Activated T-helper 2 cell treated with anti-CD3 and anti-CD28 coated beads, Interferon-gamma antibody, Interleukin-2, Interleukin-4, amounts not matched to agents 10 μg/mL and 5 μg/mL and 100 μg/mL, durations not matched to agents 14 hours and 24 hours and 36 hours (primary cell): Measurements from ENCODE around the gene FNDC5. TPM values are rescaled to one million over a fixed set of nuclear protein-coding genes. Genes with fewer than 3 reads are reported as not detected.

Source experiments
- DNase-seq: peaks from one replicate; pipeline ENCODE4 v3.0.0; 2021; ENCODE audit warnings: low spot score
- H3K27ac Mint-ChIP-seq: one replicate; pipeline ENCODE4 v1.8.0; 2021; ENCODE audit warnings: mixed read lengths
- H3K27me3 Mint-ChIP-seq: one replicate; pipeline ENCODE4 v1.8.0; 2021; ENCODE audit warnings: low read depth, mixed read lengths
- H3K36me3 Mint-ChIP-seq: one replicate; pipeline ENCODE4 v1.8.0; 2021; ENCODE audit warnings: low read depth, mixed read lengths
- H3K4me1 Mint-ChIP-seq: one replicate; pipeline ENCODE4 v1.8.0; 2021; ENCODE audit warnings: low read depth, mixed read lengths
- H3K4me3 Mint-ChIP-seq: one replicate; pipeline ENCODE4 v1.8.0; 2021; ENCODE audit warnings: low read depth, mild to moderate bottlenecking, moderate library complexity, mixed read lengths
- H3K9me3 Mint-ChIP-seq: one replicate; pipeline ENCODE4 v1.8.0; 2021; ENCODE audit warnings: mixed read lengths
- intact Hi-C: fragments of 100-400 bp; cut with micrococcal nuclease; formaldehyde crosslinking; loops from one replicate; pipeline ENCODE4 v1.15.1; 2023
- total RNA-seq: library from RNA; stranded (reverse); gene quantifications from 2 replicates; pipeline ENCODE4 v1.2.3, GENCODE V29; 2022

FNDC5 gene
- total RNA-seq, 1 donor from 2014 or later: not detected

- DNase-seq: no peak
- Mint-ChIP-seq H3K36me3 (peaks cover 8% of the 10 kb centered on the region), H3K27me3 (peaks cover 42% of the 10 kb centered on the region), H3K27ac (no peak overlapping the region), H3K4me1 (peaks cover 9% of the 10 kb centered on the region), H3K4me3 (no peak overlapping the region), H3K9me3 (no peaks in the 10 kb centered on the region)
- intact Hi-C loops: loop anchor here (2.0 kb wide), 1 partner anchor 161 kb away; no protein-coding TSS in a partner anchor
These were observed 2.8 kb upstream of the FNDC5 start for GRCh38 chr1:32873484-32873883.

GRCh38 chr1:32872192-32872460, 1.4 kb upstream of the FNDC5 start:
- H3K4me3 Mint-ChIP-seq: no peak overlapping the region
- H3K36me3 Mint-ChIP-seq: peaks cover 11% of the 10 kb centered on the region
- intact Hi-C loops: loop anchor here (2.0 kb wide), 1 partner anchor 159 kb away; no protein-coding TSS in a partner anchor
- DNase-seq: no peak
- H3K27me3 Mint-ChIP-seq: peaks cover 40% of the 10 kb centered on the region
- H3K4me1 Mint-ChIP-seq: peaks cover 9% of the 10 kb centered on the region
- H3K9me3 Mint-ChIP-seq: no peaks in the 10 kb centered on the region
- no peak overlapping the region for H3K27ac Mint-ChIP-seq

GRCh38 chr1:32871364-32872191, 866 bp upstream of the FNDC5 start:
- Mint-ChIP-seq H3K4me3 (peak overlapping the region; percentile 51), H3K9me3 (no peaks in the 10 kb centered on the region), H3K4me1 (peaks cover 6% of the 10 kb centered on the region), H3K36me3 (peaks cover 12% of the 10 kb centered on the region), H3K27me3 (peaks cover 40% of the 10 kb centered on the region), H3K27ac (no peak overlapping the region)
- intact Hi-C loops: loop anchor here (2.0 kb wide), 1 partner anchor 159 kb away; no protein-coding TSS in a partner anchor
- DNase-seq: no peak

GRCh38 chr1:32869923-32870614, 643 bp downstream of the FNDC5 start:
- DNase-seq: no peak

GRCh38 chr1:32868806-32869455, 1.8 kb downstream of the FNDC5 start:
- Mint-ChIP-seq H3K36me3 (peaks cover 22% of the 10 kb centered on the region), H3K4me3 (no peak overlapping the region), H3K4me1 (peaks cover 5% of the 10 kb centered on the region), H3K27me3 (peaks cover 30% of the 10 kb centered on the region), H3K9me3 (no peaks in the 10 kb centered on the region), H3K27ac (no peak overlapping the region)
- intact Hi-C loops: no loop called here
- DNase-seq: no peak

More at GRCh38 chr1:32869923-32870614, 643 bp downstream of the FNDC5 start:
- Mint-ChIP-seq H3K27me3 (peaks cover 34% of the 10 kb centered on the region), H3K4me1 (peaks cover 5% of the 10 kb centered on the region), H3K36me3 (peaks cover 15% of the 10 kb centered on the region), H3K9me3 (no peaks in the 10 kb centered on the region), H3K4me3 (peak overlapping the region; percentile 55), H3K27ac (no peak overlapping the region)
- intact Hi-C loops: no loop called here

GRCh38 chr1:32868085-32868484, 2.6 kb downstream of the FNDC5 start:
- DNase-seq: no peak
- Mint-ChIP-seq H3K27me3 (peaks cover 30% of the 10 kb centered on the region), H3K9me3 (no peaks in the 10 kb centered on the region), H3K27ac (no peak overlapping the region), H3K4me3 (no peak overlapping the region), H3K36me3 (peaks cover 22% of the 10 kb centered on the region), H3K4me1 (peaks cover 5% of the 10 kb centered on the region)
- intact Hi-C loops: no loop called here

GRCh38 chr1:32867671-32868070, 3.0 kb downstream of the FNDC5 start:
- no peak overlapping the region for H3K4me3 Mint-ChIP-seq
- intact Hi-C loops: no loop called here

GRCh38 chr1:32867151-32867550, 3.6 kb downstream of the FNDC5 start:
- no peak for DNase-seq
- Mint-ChIP-seq H3K27me3 (peaks cover 25% of the 10 kb centered on the region), H3K4me3 (no peak overlapping the region)

More at GRCh38 chr1:32867671-32868070, 3.0 kb downstream of the FNDC5 start:
- DNase-seq: no peak
- peaks cover 25% of the 10 kb centered on the region for H3K36me3 Mint-ChIP-seq
- H3K9me3 Mint-ChIP-seq: no peaks in the 10 kb centered on the region
- H3K27me3 Mint-ChIP-seq: peaks cover 28% of the 10 kb centered on the region
- H3K27ac Mint-ChIP-seq: no peak overlapping the region
- peaks cover 5% of the 10 kb centered on the region for H3K4me1 Mint-ChIP-seq

GRCh38 chr1:32865639-32866405, 4.9 kb downstream of the FNDC5 start:
- Mint-ChIP-seq H3K36me3 (peaks cover 36% of the 10 kb centered on the region), H3K9me3 (no peaks in the 10 kb centered on the region), H3K4me1 (peaks cover 2% of the 10 kb centered on the region), H3K27ac (no peak overlapping the region), H3K27me3 (peaks cover 14% of the 10 kb centered on the region), H3K4me3 (no peak overlapping the region)
- no peak for DNase-seq
- intact Hi-C loops: no loop called here

More at GRCh38 chr1:32867151-32867550, 3.6 kb downstream of the FNDC5 start:
- H3K27ac Mint-ChIP-seq: no peak overlapping the region
- H3K9me3 Mint-ChIP-seq: no peaks in the 10 kb centered on the region
- intact Hi-C loops: no loop called here
- peaks cover 5% of the 10 kb centered on the region for H3K4me1 Mint-ChIP-seq
- peaks cover 28% of the 10 kb centered on the region for H3K36me3 Mint-ChIP-seq

- Mint-ChIP-seq H3K36me3 (peaks cover 33% of the 10 kb centered on the region), H3K27me3 (peaks cover 7% of the 10 kb centered on the region), H3K4me1 (no peaks in the 10 kb centered on the region), H3K4me3 (no peak overlapping the region), H3K9me3 (no peaks in the 10 kb centered on the region), H3K27ac (no peak overlapping the region)
- intact Hi-C loops: no loop called here
- no peak for DNase-seq
These were observed 6.2 kb downstream of the FNDC5 start for GRCh38 chr1:32864375-32865019.

GRCh38 chr1:32863881-32864245, 6.8 kb downstream of the FNDC5 start:
- intact Hi-C loops: no loop called here
- Mint-ChIP-seq H3K27me3 (peaks cover under 1% of the 10 kb centered on the region), H3K36me3 (peaks cover 33% of the 10 kb centered on the region), H3K4me3 (no peak overlapping the region), H3K9me3 (no peaks in the 10 kb centered on the region), H3K4me1 (no peaks in the 10 kb centered on the region), H3K27ac (no peak overlapping the region)
- DNase-seq: no peak
